AG04449 (cell line): ENCODE results near the gene SLC34A3.

Source experiments
- CTCF ChIA-PET: fragments of 350-600 bp; formaldehyde crosslinking; extraction: SDS; loops from one replicate; lab custom pipeline; 2021; ENCODE audit warnings: antibody characterized with exemption; lab: Yijun Ruan, JAX
- POLR2A ChIA-PET: fragments of 400-600, 350-600 bp; formaldehyde crosslinking; extraction: SDS; loops from one replicate; lab custom pipeline; 2020; ENCODE audit warnings: antibody characterized with exemption, inconsistent platforms; lab: Yijun Ruan, JAX
- DNase-seq: peaks from one replicate; pipeline ENCODE4 v3.0.0-alpha.2; 2010; ENCODE audit warnings: low read depth, low spot score
- H3K4me3 ChIP-seq: 2 replicates; pipeline ENCODE4 v1.5.1; 2011; ENCODE audit warnings: low read depth, mild to moderate bottlenecking, control low read depth, low read length
- TF ChIP-seq, protein P1 (sequence below): IDR thresholded peaks from one replicate; pipeline ENCODE4 v1.5.1; 2011; ENCODE audit warnings: mild to moderate bottlenecking, moderate library complexity, low read length, control low read depth, inconsistent platforms; ENCODE audit not compliant: insufficient read depth; ENCODE audit errors: missing control alignments

The SLC34A3 gene

DNA sequence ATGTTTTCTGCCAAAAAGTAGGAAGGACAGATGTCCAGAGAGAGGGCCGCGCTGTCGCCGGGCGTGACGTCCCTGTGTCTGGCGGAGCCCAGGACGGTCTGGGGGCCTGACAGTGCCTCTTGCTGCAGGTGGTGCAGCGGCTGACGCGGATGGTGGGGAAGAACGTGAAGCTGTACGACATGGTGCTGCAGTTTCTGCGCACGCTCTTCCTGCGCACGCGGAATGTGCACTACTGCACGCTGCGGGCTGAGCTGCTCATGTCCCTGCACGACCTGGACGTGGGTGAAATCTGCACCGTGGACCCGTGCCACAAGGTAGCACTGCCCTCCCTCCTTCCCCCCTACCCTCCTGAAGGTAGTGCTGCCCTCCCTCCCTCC, 32.2 kb downstream of the SLC34A3 start:
- TF ChIP-seq, protein P1, sequence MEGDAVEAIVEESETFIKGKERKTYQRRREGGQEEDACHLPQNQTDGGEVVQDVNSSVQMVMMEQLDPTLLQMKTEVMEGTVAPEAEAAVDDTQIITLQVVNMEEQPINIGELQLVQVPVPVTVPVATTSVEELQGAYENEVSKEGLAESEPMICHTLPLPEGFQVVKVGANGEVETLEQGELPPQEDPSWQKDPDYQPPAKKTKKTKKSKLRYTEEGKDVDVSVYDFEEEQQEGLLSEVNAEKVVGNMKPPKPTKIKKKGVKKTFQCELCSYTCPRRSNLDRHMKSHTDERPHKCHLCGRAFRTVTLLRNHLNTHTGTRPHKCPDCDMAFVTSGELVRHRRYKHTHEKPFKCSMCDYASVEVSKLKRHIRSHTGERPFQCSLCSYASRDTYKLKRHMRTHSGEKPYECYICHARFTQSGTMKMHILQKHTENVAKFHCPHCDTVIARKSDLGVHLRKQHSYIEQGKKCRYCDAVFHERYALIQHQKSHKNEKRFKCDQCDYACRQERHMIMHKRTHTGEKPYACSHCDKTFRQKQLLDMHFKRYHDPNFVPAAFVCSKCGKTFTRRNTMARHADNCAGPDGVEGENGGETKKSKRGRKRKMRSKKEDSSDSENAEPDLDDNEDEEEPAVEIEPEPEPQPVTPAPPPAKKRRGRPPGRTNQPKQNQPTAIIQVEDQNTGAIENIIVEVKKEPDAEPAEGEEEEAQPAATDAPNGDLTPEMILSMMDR: no peak
- POLR2A ChIA-PET: interaction anchor here (1.2 kb wide), 1 partner anchor 22 kb away, joined by 5 read pairs; no protein-coding TSS in a partner anchor
- no peak overlapping the region for H3K4me3 ChIP-seq
- CTCF ChIA-PET: interaction anchor here (1.1 to 1.3 kb wide), 4 partner anchors 8 to 86 kb away, joined by 3 read pairs; no protein-coding TSS in a partner anchor
- DNase-seq: no peak

DNA sequence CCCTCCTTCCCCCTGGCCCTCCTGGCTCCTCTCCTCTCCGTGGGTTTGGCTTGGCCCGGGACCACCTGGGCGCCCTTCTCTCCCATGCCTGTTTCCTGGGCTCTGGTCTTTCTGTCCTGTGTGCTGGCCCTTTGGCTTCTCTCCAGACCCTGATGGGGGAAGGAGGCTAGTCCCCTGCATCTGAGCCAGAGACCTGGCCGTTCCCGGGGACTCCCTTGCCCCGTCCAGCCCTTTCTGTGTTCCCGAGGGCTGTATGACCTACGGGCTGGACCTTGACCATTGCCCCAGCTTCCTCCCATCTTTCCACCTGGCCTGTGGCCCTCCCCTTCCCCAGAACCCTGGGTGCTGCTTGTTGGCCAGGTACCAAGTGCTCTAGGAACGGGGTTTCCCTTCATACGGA, 32.8 kb downstream of the SLC34A3 start:
- ChIA-PET CTCF (interaction anchor here (1.5 kb wide), 1 partner anchor 27 kb away, joined by 3 read pairs; no protein-coding TSS in a partner anchor), POLR2A (interaction anchor here (1.6 kb wide), 1 partner anchor 14 kb away, joined by 8 read pairs; the partner anchor contains the start of gene TOR4A)
- no peak for DNase-seq
- no peak overlapping the region for H3K4me3 ChIP-seq
- TF ChIP-seq, protein P1: no peak

DNA sequence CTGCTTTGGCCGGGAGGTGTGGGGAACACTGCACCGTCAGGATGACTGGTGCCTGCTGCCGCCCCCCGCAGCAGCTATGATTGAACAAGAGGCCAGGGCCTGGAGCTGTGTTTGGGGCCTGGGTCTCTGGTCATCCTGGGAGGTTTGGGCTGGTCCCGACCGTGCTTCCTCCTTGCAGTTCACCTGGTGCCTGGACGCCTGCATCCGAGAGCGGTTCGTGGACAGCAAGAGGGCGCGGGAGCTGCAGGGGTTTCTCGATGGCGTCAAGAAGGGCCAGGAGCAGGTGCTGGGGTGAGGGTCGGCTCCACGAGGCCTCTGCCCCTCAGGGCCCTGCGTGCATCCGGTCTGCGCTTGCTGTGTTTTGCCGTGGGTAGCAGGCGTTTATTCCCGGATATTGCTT, 33.4 kb downstream of the SLC34A3 start:
- POLR2A ChIA-PET: interaction anchor here (1.6 kb wide), 1 partner anchor 13 kb away, joined by 8 read pairs; the partner anchor contains the start of gene TOR4A
- CTCF ChIA-PET: interaction anchor here (0.9 to 1.5 kb wide), 2 partner anchors 10 to 27 kb away, joined by 3 read pairs; no protein-coding TSS in a partner anchor
- TF ChIP-seq, protein P1: no peak
- no peak for DNase-seq
- H3K4me3 ChIP-seq: no peak overlapping the region

DNA sequence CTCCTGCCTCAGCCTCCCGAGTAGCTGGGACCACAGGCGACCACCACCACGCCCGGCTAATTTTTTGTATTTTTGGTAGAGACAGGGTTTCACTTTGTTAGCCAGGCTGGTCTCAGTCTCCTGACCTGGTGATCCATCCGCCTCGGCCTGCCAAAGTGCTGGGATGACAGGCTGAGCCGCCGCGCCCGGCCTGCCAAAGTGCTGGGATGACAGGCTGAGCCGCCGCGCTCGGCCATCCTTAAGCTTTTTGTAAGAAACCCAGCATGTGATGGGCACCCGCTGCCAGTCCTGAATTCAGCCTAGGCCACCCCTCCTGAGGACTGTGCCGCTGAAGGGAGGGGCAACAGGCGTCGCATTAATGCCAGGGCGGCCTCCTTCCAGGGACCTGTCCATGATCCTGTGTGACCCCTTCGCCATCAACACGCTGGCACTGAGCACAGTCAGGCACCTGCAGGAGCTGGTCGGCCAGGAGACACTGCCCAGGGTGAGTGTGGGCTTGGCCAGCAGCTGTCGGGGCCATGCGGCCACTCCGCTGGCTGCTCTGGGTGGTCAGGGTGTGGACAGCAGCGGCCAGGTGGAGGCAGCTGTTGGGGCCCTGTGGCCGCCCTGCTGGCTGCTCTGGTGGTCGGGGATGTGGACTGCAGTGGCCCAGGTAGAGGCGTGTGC, 34.9 kb downstream of the SLC34A3 start:
- no peak for DNase-seq
- ChIA-PET POLR2A (interaction anchor here (1.2 to 2.1 kb wide), 3 partner anchors 9 to 25 kb away, joined by 3 to 9 read pairs (median 4); partner anchors contain the start of gene TUBB4B), CTCF (interaction anchor here (1.0 to 1.8 kb wide), 5 partner anchors 10 to 269 kb away, joined by 3 to 9 read pairs (median 3); partner anchors contain the start of gene TOR4A)
- TF ChIP-seq, protein P1: no peak
- no peak overlapping the region for H3K4me3 ChIP-seq

DNA sequence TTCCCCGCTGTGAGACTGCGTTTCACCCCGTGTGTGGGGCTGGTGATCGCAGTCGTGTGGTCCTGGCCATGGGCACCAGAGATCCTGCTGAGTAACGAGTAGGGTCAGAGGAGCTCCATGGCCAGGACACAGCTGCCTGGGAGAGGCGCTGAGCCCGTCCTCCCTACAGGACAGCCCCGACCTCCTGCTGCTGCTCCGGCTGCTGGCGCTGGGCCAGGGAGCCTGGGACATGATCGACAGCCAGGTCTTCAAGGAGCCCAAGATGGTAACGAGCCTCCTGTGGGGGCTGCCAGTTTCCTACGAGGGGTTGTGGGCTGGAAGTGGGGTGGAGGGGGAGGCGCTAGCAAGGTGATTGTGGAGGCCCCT, 35.4 kb downstream of the SLC34A3 start:
- DNase-seq: no peak
- ChIA-PET POLR2A (interaction anchor here (2.1 kb wide), 1 partner anchor 26 kb away, joined by 9 read pairs; the partner anchor contains the start of gene TUBB4B), CTCF (interaction anchor here (1.0 to 1.8 kb wide), 4 partner anchors 11 to 268 kb away, joined by 3 to 9 read pairs (median 4); partner anchors contain the start of gene TOR4A)

More for the DNA sequence above, 35.4 kb downstream of the SLC34A3 start:
- TF ChIP-seq, protein P1: no peak
- no peak overlapping the region for H3K4me3 ChIP-seq
